K562 (cell line): Measurements from ENCODE around the gene NUDCD3. TPM values are rescaled to one million over a fixed set of nuclear protein-coding genes. Genes with fewer than 3 reads are reported as not detected.

Source experiments
- ATAC-seq: fragments of 200-7000 bp; cut with Tn5 transposase; 3 replicates; pipeline ENCODE4 v1.9.1; 2020; ENCODE audit warnings: moderate library complexity
- BruUV-seq: library from RNA; stranded (reverse); fragments of 400-500 nt; replicated peaks from 2 replicates; lab custom pipeline; 2021; lab: Mats Ljungman, UMichigan
- CTCF ChIA-PET: fragments of 300-600 bp; formaldehyde crosslinking; extraction: SDS; loops from one replicate; lab custom pipeline; 2021; ENCODE audit warnings: low intra/inter-chr PET ratio; lab: Yijun Ruan, JAX
- POLR2A ChIA-PET: fragments of 300-600, 350-650 bp; sonication (Branson Sonifier 250); formaldehyde crosslinking; extraction: SDS; loops from one replicate; lab custom pipeline; 2021; ENCODE audit warnings: antibody characterized with exemption, inconsistent platforms; lab: Yijun Ruan, JAX
- DNase-seq, 4 experiments: peaks; one replicate each; pipeline versions ENCODE4 v3.0.0 to v3.0.0-alpha.2; 2011 to 2018; ENCODE audit warnings: low spot score in 3 of 4, mixed read lengths in 3 of 4; ENCODE audit errors: extremely low read depth in 1 of 4
- FAIRE-seq: peaks from 2 replicates; lab custom pipeline; 2011; peaks lifted over from hg19 to GRCh38; lab: Jason Lieb, UNC
- H2AFZ ChIP-seq: 2 replicates; pipeline ENCODE4 v1.6.0; 2011; ENCODE audit warnings: low read depth, low read length, control low read depth, inconsistent platforms
- H3K27ac ChIP-seq: fragments of 200-600 bp; 3 replicates; pipeline ENCODE4 v1.8.0; 2011; ENCODE audit warnings: low read depth, mild to moderate bottlenecking, control low read depth, inconsistent platforms, low read length, moderate library complexity, mixed read lengths; ENCODE audit errors: extremely low read depth
- H3K27me3 ChIP-seq, 2 experiments: fragments of 300-600 bp in 1 of 2; 2 replicates in 1 of 2; 3 replicates in 1 of 2; pipeline versions ENCODE4 v1.6.0 to v1.8.0; 2011; ENCODE audit warnings: inconsistent platforms in 2 of 2, low read length in 2 of 2, mild to moderate bottlenecking in 1 of 2, mixed read lengths in 1 of 2, moderate library complexity in 1 of 2; ENCODE audit not compliant: control insufficient read depth in 2 of 2, insufficient read depth in 2 of 2
- H3K36me3 ChIP-seq: fragments of 300-600 bp; 3 replicates; pipeline ENCODE4 v1.8.0; 2011; ENCODE audit warnings: mild to moderate bottlenecking, low read length, inconsistent platforms; ENCODE audit not compliant: control insufficient read depth, insufficient read depth
- H3K4me1 ChIP-seq, 2 experiments: fragments of 200-600 bp in 1 of 2; replicated peaks in 1 of 2; 2 replicates in 1 of 2; 3 replicates in 1 of 2; pipeline versions ENCODE4 v1.5.1 to v1.8.0; 2011; ENCODE audit warnings: inconsistent platforms in 2 of 2, low read length in 2 of 2, mild to moderate bottlenecking in 1 of 2, mixed read lengths in 1 of 2, moderate library complexity in 1 of 2; ENCODE audit not compliant: control insufficient read depth in 2 of 2, insufficient read depth in 2 of 2
- H3K4me2 ChIP-seq: 2 replicates; pipeline ENCODE4 v1.6.1; 2011; ENCODE audit warnings: low read length, control low read depth, inconsistent platforms, mixed read lengths; ENCODE audit not compliant: insufficient read depth
- H3K4me3 ChIP-seq: fragments of 200-600 bp; sonication (generic), shearing (Covaris generic); 2 replicates; pipeline ENCODE4 v1.5.1; 2016; ENCODE audit warnings: control low read depth, inconsistent platforms
- H3K79me2 ChIP-seq: fragments of 200-600 bp; 3 replicates; pipeline ENCODE4 v1.8.0; 2011; ENCODE audit warnings: low read length, inconsistent platforms; ENCODE audit not compliant: control insufficient read depth, insufficient read depth
- H3K9ac ChIP-seq, 2 experiments: 2 replicates each; pipeline versions ENCODE4 v1.6.0 to v1.6.1; 2011; ENCODE audit warnings: low read depth in 2 of 2, low read length in 2 of 2, control low read depth in 1 of 2, inconsistent platforms in 1 of 2, mild to moderate bottlenecking in 1 of 2, mixed read lengths in 1 of 2; ENCODE audit not compliant: insufficient read depth in 1 of 2
- H3K9me1 ChIP-seq: one replicate; pipeline ENCODE4 v1.6.0; 2011; ENCODE audit warnings: inconsistent platforms, mild to moderate bottlenecking, low read length, moderate library complexity; ENCODE audit not compliant: control insufficient read depth, insufficient read depth
- H3K9me3 ChIP-seq: replicated peaks from 2 replicates; pipeline ENCODE4 v1.5.1; 2011; ENCODE audit warnings: low read depth, low read length, inconsistent platforms; ENCODE audit not compliant: control insufficient read depth, insufficient read depth
- H4K20me1 ChIP-seq: replicated peaks from 2 replicates; pipeline ENCODE4 v1.6.1; 2011; ENCODE audit warnings: low read length, inconsistent platforms, mixed read lengths; ENCODE audit not compliant: control insufficient read depth, insufficient read depth
- CCAR2 ChIP-seq: fragments of 200-400 bp; formaldehyde crosslinking; IDR thresholded peaks from 2 replicates; pipeline ENCODE4 v1.6.1; 2017; ENCODE audit warnings: mild to moderate bottlenecking, low read depth, low read length
- HCFC1 ChIP-seq: IDR thresholded peaks from 2 replicates; pipeline ENCODE4 v1.6.1; 2012; ENCODE audit warnings: low read depth, low read length, improper control_type of control experiment
- KDM4B ChIP-seq, 2 experiments: fragments of 450-650 bp in 1 of 2; sonication (generic) in 1 of 2; IDR thresholded peaks; 2 replicates each; pipeline ENCODE4 v1.6.1; 2016 to 2017; ENCODE audit warnings: borderline replicate concordance in 2 of 2, antibody characterized with exemption in 1 of 2, low read depth in 1 of 2, mild to moderate bottlenecking in 1 of 2
- NUFIP1 ChIP-seq: fragments of 450-650 bp; IDR thresholded peaks from 2 replicates; pipeline ENCODE4 v1.6.1; 2018; ENCODE audit not compliant: partially characterized antibody
- POLR2A ChIP-seq: fragments of 450-650 bp; conservative IDR thresholded peaks from 2 replicates; pipeline ENCODE4 v1.6.1; 2016
- TGIF2 ChIP-seq: sonication (generic); formaldehyde crosslinking; IDR thresholded peaks from 2 replicates; pipeline ENCODE4 v1.8.1; 2022; ENCODE audit warnings: mild to moderate bottlenecking, missing genetic modification reagents, moderate library complexity
- XRCC3 ChIP-seq: fragments of 450-650 bp; IDR thresholded peaks from 2 replicates; pipeline ENCODE4 v1.6.1; 2017; ENCODE audit warnings: mild to moderate bottlenecking, moderate library complexity
- ZBTB8A ChIP-seq: fragments of 450-650 bp; IDR thresholded peaks from 2 replicates; pipeline ENCODE4 v1.6.1; 2018; ENCODE audit warnings: mild to moderate bottlenecking, moderate library complexity; ENCODE audit not compliant: partially characterized antibody
- ZNF512 ChIP-seq: IDR thresholded peaks from 2 replicates; pipeline ENCODE4 v1.6.1; 2016; ENCODE audit warnings: missing genetic modification characterization, missing compliant biosample characterization
- ZNF561 ChIP-seq: fragments of 450-650 bp; formaldehyde crosslinking; conservative IDR thresholded peaks from 2 replicates; pipeline ENCODE4 v1.4.0; 2020; ENCODE audit warnings: mild to moderate bottlenecking, moderate library complexity
- ZNF584 ChIP-seq: fragments of 200-800 bp; sonication (Bioruptor generic); IDR thresholded peaks from 2 replicates; pipeline ENCODE4 v1.6.1; 2016; ENCODE audit warnings: low read depth, mild to moderate bottlenecking, missing genetic modification characterization, missing compliant biosample characterization
- WGBS: fragments of 100-300 bp; shearing (Covaris generic); methylation state at CpG from one replicate; pipeline ENCODE4 v1.1.6; 2016; ENCODE audit warnings: low coverage, mixed read lengths; ENCODE audit not compliant: insufficient coverage; ENCODE audit errors: missing lambda C conversion rate; 5-methylcytosine and 5-hydroxymethylcytosine counted together
- in situ Hi-C: fragments of 300-500 bp; cut with MboI; formaldehyde crosslinking; loops from 4 replicates; pipeline ENCODE4 v1.15.0; 2018; ENCODE audit warnings: inconsistent platforms, mixed read lengths
- intact Hi-C: fragments of 100-400 bp; cut with micrococcal nuclease; formaldehyde crosslinking; loops from 2 replicates; pipeline ENCODE4 v1.14.2; 2022
- polyA plus RNA-seq, 8 experiments: library from polyadenylated mRNA; depleted of rRNA in 4 of 8; stranded (reverse) in 5 of 8; unstranded in 3 of 8; fragments of >200 nt; fragmentation: Nextera tagmentation in 2 of 8; fragmentation: Illumina TruSeq in 1 of 8; extraction: Ambion mirVana in 2 of 8; extraction: Trizol in 1 of 8; gene quantifications; 2 replicates each; pipeline versions ENCODE4 v1.2.1 to v1.2.3, GENCODE V29; 2011 to 2014; ENCODE audit warnings: inconsistent platforms in 1 of 8, missing spikeins in 1 of 8
- total RNA-seq, 7 experiments: library from RNA; depleted of rRNA in 6 of 7; stranded (reverse); fragments of >200 nt in 6 of 7; fragmentation: Illumina TruSeq in 2 of 7; extraction: Trizol in 2 of 7; gene quantifications; 2 replicates each; pipeline versions ENCODE4 v1.2.1 to v1.2.3, GENCODE V29; 2011 to 2021; ENCODE audit warnings: low replicate concordance in 1 of 7
- TF ChIP-seq, protein P1 (sequence below): fragments of 250-450 bp; sonication (Bioruptor Pico); IDR thresholded peaks from 2 replicates; pipeline ENCODE4 v1.4.0; 2020; ENCODE audit warnings: mild to moderate bottlenecking, moderate library complexity
- TF ChIP-seq, protein P2 (sequence below): fragments of 450-650 bp; formaldehyde crosslinking; IDR thresholded peaks from 2 replicates; pipeline ENCODE4 v1.4.0; 2022; ENCODE audit warnings: missing genetic modification characterization

The NUDCD3 gene
- total and polyA plus RNA-seq, 9 of the 15 experiments (the other 6 are each of a cell fraction or from before 2014, with no cell fraction given) = 24.8 to 64.2 (median 42.6) TPM

GRCh38 chr7:44385434-44386138 is 104.9 kb downstream of the NUDCD3 start:
- H3K4me1 ChIP-seq = no peaks in the 10 kb centered on the region; a peak in 1 of 5 replicates
- ATAC-seq (no peak), FAIRE-seq (no peak), DNase-seq (no peak)
- in situ Hi-C loops = no loop called here
- H3K79me2 ChIP-seq = no peaks in the 10 kb centered on the region
- no peaks in the 10 kb centered on the region for H3K27me3 ChIP-seq
- no peak overlapping the region for H3K9ac ChIP-seq
- H3K9me3 ChIP-seq = no peaks in the 10 kb centered on the region
- no TSS peak for BruUV-seq
- no peak overlapping the region for H3K4me2 ChIP-seq
- H2AFZ ChIP-seq = no peak overlapping the region
- intact Hi-C loops = no loop called here
- peaks cover 3% of the 10 kb centered on the region for H3K9me1 ChIP-seq
- CTCF ChIA-PET = no interaction called here
- POLR2A ChIA-PET = interaction anchor here (0.6 kb wide), 2 partner anchors 20 to 88 kb away, joined by 3 read pairs; no protein-coding TSS in a partner anchor
- no peak overlapping the region for H3K4me3 ChIP-seq
- peaks cover 11% of the 10 kb centered on the region; the same call in 1 of the 2 replicates for H4K20me1 ChIP-seq
- H3K36me3 ChIP-seq = peaks cover 54% of the 10 kb centered on the region; the same call in 2 of the 3 replicates
- H3K27ac ChIP-seq = no peak overlapping the region
- WGBS = 66% methylated on average over 9 of the region's 13 CpGs
- TF ChIP-seq ZNF512 (tag) = no peak
- TF ChIP-seq KDM4B (IDR thresholded peaks at IDR 0.05; ENCODE audit: borderline replicate concordance in 2 of 2, low read depth in 1 of 2) = no peak
- TF ChIP-seq ZNF584 (CRISPR knock-in tag) = no peak
- TF ChIP-seq NUFIP1 = no peak
- no peak for TF ChIP-seq ZNF561 (CRISPR knock-in tag)
- TF ChIP-seq, protein P1, sequence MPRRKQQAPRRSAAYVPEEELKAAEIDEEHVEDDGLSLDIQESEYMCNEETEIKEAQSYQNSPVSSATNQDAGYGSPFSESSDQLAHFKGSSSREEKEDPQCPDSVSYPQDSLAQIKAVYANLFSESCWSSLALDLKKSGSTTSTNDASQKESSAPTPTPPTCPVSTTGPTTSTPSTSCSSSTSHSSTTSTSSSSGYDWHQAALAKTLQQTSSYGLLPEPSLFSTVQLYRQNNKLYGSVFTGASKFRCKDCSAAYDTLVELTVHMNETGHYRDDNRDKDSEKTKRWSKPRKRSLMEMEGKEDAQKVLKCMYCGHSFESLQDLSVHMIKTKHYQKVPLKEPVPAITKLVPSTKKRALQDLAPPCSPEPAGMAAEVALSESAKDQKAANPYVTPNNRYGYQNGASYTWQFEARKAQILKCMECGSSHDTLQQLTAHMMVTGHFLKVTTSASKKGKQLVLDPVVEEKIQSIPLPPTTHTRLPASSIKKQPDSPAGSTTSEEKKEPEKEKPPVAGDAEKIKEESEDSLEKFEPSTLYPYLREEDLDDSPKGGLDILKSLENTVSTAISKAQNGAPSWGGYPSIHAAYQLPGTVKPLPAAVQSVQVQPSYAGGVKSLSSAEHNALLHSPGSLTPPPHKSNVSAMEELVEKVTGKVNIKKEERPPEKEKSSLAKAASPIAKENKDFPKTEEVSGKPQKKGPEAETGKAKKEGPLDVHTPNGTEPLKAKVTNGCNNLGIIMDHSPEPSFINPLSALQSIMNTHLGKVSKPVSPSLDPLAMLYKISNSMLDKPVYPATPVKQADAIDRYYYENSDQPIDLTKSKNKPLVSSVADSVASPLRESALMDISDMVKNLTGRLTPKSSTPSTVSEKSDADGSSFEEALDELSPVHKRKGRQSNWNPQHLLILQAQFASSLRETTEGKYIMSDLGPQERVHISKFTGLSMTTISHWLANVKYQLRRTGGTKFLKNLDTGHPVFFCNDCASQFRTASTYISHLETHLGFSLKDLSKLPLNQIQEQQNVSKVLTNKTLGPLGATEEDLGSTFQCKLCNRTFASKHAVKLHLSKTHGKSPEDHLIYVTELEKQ (CRISPR knock-in tag) = no peak
- TF ChIP-seq POLR2A = no peak
- no peak for TF ChIP-seq ZBTB8A
- no peak for TF ChIP-seq XRCC3
- TF ChIP-seq TGIF2 (CRISPR knock-in tag) = no peak
- no peak for TF ChIP-seq CCAR2
- TF ChIP-seq HCFC1 = no peak
- TF ChIP-seq, protein P2, sequence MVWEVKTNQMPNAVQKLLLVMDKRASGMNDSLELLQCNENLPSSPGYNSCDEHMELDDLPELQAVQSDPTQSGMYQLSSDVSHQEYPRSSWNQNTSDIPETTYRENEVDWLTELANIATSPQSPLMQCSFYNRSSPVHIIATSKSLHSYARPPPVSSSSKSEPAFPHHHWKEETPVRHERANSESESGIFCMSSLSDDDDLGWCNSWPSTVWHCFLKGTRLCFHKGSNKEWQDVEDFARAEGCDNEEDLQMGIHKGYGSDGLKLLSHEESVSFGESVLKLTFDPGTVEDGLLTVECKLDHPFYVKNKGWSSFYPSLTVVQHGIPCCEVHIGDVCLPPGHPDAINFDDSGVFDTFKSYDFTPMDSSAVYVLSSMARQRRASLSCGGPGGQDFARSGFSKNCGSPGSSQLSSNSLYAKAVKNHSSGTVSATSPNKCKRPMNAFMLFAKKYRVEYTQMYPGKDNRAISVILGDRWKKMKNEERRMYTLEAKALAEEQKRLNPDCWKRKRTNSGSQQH = no peak
